Endothelial cell of umbilical vein (primary cell): ENCODE measurements around the gene SMS. TPM values are rescaled to one million over a fixed set of nuclear protein-coding genes. Genes with fewer than 3 reads are reported as not detected.

Source experiments
- BruUV-seq: library from RNA; stranded (reverse); fragments of 400-500 nt; replicated peaks from 2 replicates; lab custom pipeline; 2021; lab: Mats Ljungman, UMichigan
- CTCF ChIA-PET: fragments of 300-600, 350-600 bp; sonication (Branson Sonifier 250); formaldehyde crosslinking; loops from one replicate; lab custom pipeline; 2021; ENCODE audit warnings: antibody characterized with exemption, inconsistent platforms; lab: Charles Lee
- POLR2A ChIA-PET: fragments of 300-600, 350-600 bp; sonication (Branson Sonifier 250); formaldehyde crosslinking; loops from one replicate; lab custom pipeline; 2021; ENCODE audit warnings: antibody characterized with exemption, inconsistent platforms; lab: Charles Lee
- DNase-seq: peaks from one replicate; pipeline ENCODE4 v3.0.0-alpha.2; 2011; ENCODE audit warnings: low read depth, low spot score
- FAIRE-seq: peaks from 2 replicates; lab custom pipeline; 2011; peaks lifted over from hg19 to GRCh38; lab: Jason Lieb, UNC
- H2AFZ ChIP-seq: 2 replicates; pipeline ENCODE4 v1.6.0; 2012; ENCODE audit warnings: low read depth, low read length, control low read depth, inconsistent platforms
- H3K27ac ChIP-seq: 2 replicates; pipeline ENCODE4 v1.5.1; 2011; ENCODE audit warnings: low read depth, mild to moderate bottlenecking, control low read depth, low read length, moderate library complexity; ENCODE audit not compliant: insufficient read depth
- H3K27me3 ChIP-seq, 2 experiments: 2 replicates each; pipeline versions ENCODE4 v1.6.0 to v1.6.1; 2011; ENCODE audit warnings: low read length in 2 of 2, mixed read lengths in 1 of 2; ENCODE audit not compliant: control insufficient read depth in 2 of 2, insufficient read depth in 2 of 2
- H3K36me3 ChIP-seq, 2 experiments: 2 replicates in 1 of 2; 3 replicates in 1 of 2; pipeline ENCODE4 v1.5.1; 2011; ENCODE audit warnings: low read length in 2 of 2, mild to moderate bottlenecking in 1 of 2, moderate library complexity in 1 of 2; ENCODE audit not compliant: control insufficient read depth in 2 of 2, insufficient read depth in 2 of 2; ENCODE audit errors: extremely low read depth in 1 of 2
- H3K4me1 ChIP-seq: 3 replicates; pipeline ENCODE4 v1.5.1; 2011; ENCODE audit warnings: mild to moderate bottlenecking, low read length; ENCODE audit not compliant: control insufficient read depth, insufficient read depth; ENCODE audit errors: extremely low read depth
- H3K4me2 ChIP-seq: 2 replicates; pipeline ENCODE4 v1.6.1; 2011; ENCODE audit warnings: low read length, control low read depth, mixed read lengths; ENCODE audit not compliant: insufficient read depth
- H3K4me3 ChIP-seq, 3 experiments: fragments of 200-600 bp in 1 of 3; sonication (generic), shearing (Covaris generic) in 1 of 3; replicated peaks in 1 of 3; 2 replicates each; pipeline ENCODE4 v1.5.1; 2011 to 2016; ENCODE audit warnings: control low read depth in 3 of 3, low read length in 3 of 3, mild to moderate bottlenecking in 2 of 3, inconsistent platforms in 1 of 3, low read depth in 1 of 3, moderate library complexity in 1 of 3; ENCODE audit not compliant: insufficient read depth in 1 of 3
- H3K79me2 ChIP-seq: 2 replicates; pipeline ENCODE4 v1.6.0; 2012; ENCODE audit warnings: low read length, inconsistent platforms; ENCODE audit not compliant: control insufficient read depth, insufficient read depth
- H3K9ac ChIP-seq: replicated peaks from 2 replicates; pipeline ENCODE3; 2011; ENCODE audit warnings: low read length, control low read depth; ENCODE audit not compliant: insufficient read depth; ENCODE audit errors: extremely low read depth
- H3K9me1 ChIP-seq: replicated peaks from 3 replicates; pipeline ENCODE4 v1.6.0; 2011; ENCODE audit warnings: mild to moderate bottlenecking, low read length; ENCODE audit not compliant: control insufficient read depth, insufficient read depth; ENCODE audit errors: extremely low read depth
- H3K9me3 ChIP-seq: replicated peaks from 2 replicates; pipeline ENCODE4 v1.5.1; 2012; ENCODE audit warnings: low read length, inconsistent platforms; ENCODE audit not compliant: control insufficient read depth, insufficient read depth
- H4K20me1 ChIP-seq: replicated peaks from 2 replicates; pipeline ENCODE3; 2011; ENCODE audit warnings: mild to moderate bottlenecking, low read length; ENCODE audit not compliant: control insufficient read depth, insufficient read depth; ENCODE audit errors: extremely low read depth
- CTCF ChIP-seq, 2 donors: IDR thresholded peaks; 1 replicate in 1 of 2; 2 replicates in 1 of 2; pipeline ENCODE4 v1.5.1; 2011; ENCODE audit warnings: low read length in 2 of 2, mild to moderate bottlenecking in 2 of 2, moderate library complexity in 2 of 2, control low read depth in 1 of 2, inconsistent platforms in 1 of 2, low read depth in 1 of 2; ENCODE audit not compliant: insufficient read depth in 1 of 2; ENCODE audit errors: extremely low read depth in 1 of 2
- EZH2 ChIP-seq: IDR thresholded peaks from 2 replicates; pipeline ENCODE4 v1.6.1; 2012; ENCODE audit warnings: borderline replicate concordance, low read depth, mild to moderate bottlenecking, moderate library complexity, low read length, inconsistent platforms; ENCODE audit not compliant: severe bottlenecking
- FOS ChIP-seq: IDR thresholded peaks from 2 replicates; pipeline ENCODE4 v1.6.1; 2011; ENCODE audit warnings: mild to moderate bottlenecking, low read length, moderate library complexity, borderline replicate concordance; ENCODE audit not compliant: insufficient read depth
- GATA2 ChIP-seq: IDR thresholded peaks from 2 replicates; pipeline ENCODE4 v1.7.0; 2011; ENCODE audit warnings: low read depth, mild to moderate bottlenecking, moderate library complexity, mixed read lengths, low read length; ENCODE audit not compliant: insufficient read length, insufficient read depth
- JUN ChIP-seq: IDR thresholded peaks from 2 replicates; pipeline ENCODE4 v1.6.1; 2011; ENCODE audit warnings: borderline replicate concordance, low read depth; ENCODE audit not compliant: insufficient read length, insufficient read depth
- MYC ChIP-seq: IDR thresholded peaks from one replicate; pipeline ENCODE4 v1.6.1; 2011; ENCODE audit warnings: mild to moderate bottlenecking, low read depth, low read length
- POLR2A ChIP-seq: IDR thresholded peaks from 2 replicates; pipeline ENCODE4 v1.6.1; 2012; ENCODE audit warnings: low read depth, mild to moderate bottlenecking, control low read depth, low read length
- POLR2AphosphoS5 ChIP-seq: IDR thresholded peaks from 2 replicates; pipeline ENCODE4 v1.6.1; 2012; ENCODE audit warnings: low read depth, mild to moderate bottlenecking, control low read depth, low read length, moderate library complexity; ENCODE audit not compliant: insufficient read depth
- dilution Hi-C: fragments of 300-500 bp; cut with MboI; formaldehyde crosslinking; loops from one replicate; pipeline ENCODE4 v1.15.0; 2019; ENCODE audit warnings: low sequenced_read_pairs; ENCODE audit not compliant: extremely low pct_ligation_motif_present
- intact Hi-C: fragments of 100-400 bp; cut with micrococcal nuclease; formaldehyde crosslinking; loops from one replicate; pipeline ENCODE4 v1.10.0; 2022
- polyA plus RNA-seq, 4 experiments: library from polyadenylated mRNA; depleted of rRNA in 3 of 4; stranded (reverse) in 3 of 4; unstranded in 1 of 4; fragments of >200 nt; gene quantifications; 2 replicates each; pipeline versions ENCODE4 v1.2.1 to v1.2.3, GENCODE V29; 2011 to 2012; ENCODE audit warnings: missing spikeins in 1 of 4
- total RNA-seq: library from RNA; stranded (reverse); gene quantifications from 2 replicates; pipeline ENCODE4 v1.2.3, GENCODE V29; 2021
- TF ChIP-seq, protein P1 (sequence below): IDR thresholded peaks from 2 replicates; pipeline ENCODE4 v1.6.1; 2011; ENCODE audit not compliant: insufficient read depth, insufficient read length

The SMS gene
- total and polyA plus RNA-seq, 2 donors (not counting 3 experiments of a cell fraction or from before 2014, with no cell fraction given): 57.1 to 173 TPM

DNA sequence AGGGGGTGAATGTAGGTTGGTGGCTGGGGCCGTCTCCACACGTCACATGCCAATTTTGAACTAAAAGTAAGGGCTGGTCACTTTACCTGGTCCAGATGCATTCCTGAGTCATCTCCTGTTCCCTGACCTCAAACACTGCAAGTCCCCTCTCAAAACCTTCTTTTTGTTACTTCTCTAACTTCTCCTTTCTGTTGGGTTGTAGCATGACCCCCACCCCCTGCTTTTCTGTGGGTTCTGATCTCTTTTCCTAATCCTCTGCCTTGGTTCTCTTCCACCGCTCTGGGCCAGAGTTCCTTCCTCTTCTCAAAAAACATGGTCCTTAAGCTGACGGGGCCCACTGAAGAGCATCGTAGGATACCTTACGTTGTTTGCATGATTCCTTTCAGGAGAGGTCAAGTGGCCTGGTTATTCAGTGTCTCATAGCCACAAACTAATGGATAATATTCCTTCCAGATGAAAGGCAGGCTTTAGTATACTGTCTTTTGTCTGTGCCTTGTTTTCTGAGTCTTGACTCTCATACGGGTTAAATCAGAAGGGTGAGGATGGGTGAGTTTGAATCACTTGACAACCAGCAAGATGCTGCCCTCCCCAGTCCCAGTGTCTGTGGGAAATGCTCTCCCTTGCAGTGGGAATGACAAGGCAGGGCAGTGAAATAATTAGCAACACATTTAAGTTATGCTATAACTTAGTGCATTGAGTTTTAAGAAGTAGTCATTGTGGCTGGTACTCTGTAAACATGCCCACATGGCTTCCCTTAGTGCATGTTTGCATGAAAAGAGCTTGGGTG, 15.1 kb downstream of the SMS start:
- no TSS peak for BruUV-seq
- Histone ChIP-seq H3K27me3 (no peaks in the 10 kb centered on the region), H3K9me3 (no peaks in the 10 kb centered on the region), H3K4me3 (no peak overlapping the region), H3K4me2 (no peak overlapping the region), H3K9ac (no peak overlapping the region), H2AFZ (no peak overlapping the region), H3K9me1 (no peaks in the 10 kb centered on the region), H3K79me2 (peaks cover 98% of the 10 kb centered on the region), H3K36me3 (no peaks in the 10 kb centered on the region), H3K4me1 (peaks cover 3% of the 10 kb centered on the region), H4K20me1 (no peaks in the 10 kb centered on the region), H3K27ac (peak overlapping the region; percentile 23)
- intact Hi-C loops: no loop called here
- CTCF ChIA-PET: no interaction called here
- dilution Hi-C loops: no loop called here
- no peak for TF ChIP-seq EZH2
- TF ChIP-seq, protein P1, sequence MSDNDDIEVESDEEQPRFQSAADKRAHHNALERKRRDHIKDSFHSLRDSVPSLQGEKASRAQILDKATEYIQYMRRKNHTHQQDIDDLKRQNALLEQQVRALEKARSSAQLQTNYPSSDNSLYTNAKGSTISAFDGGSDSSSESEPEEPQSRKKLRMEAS: no peak
- POLR2A ChIA-PET: no interaction called here
- DNase-seq (no peak), FAIRE-seq (no peak)

DNA sequence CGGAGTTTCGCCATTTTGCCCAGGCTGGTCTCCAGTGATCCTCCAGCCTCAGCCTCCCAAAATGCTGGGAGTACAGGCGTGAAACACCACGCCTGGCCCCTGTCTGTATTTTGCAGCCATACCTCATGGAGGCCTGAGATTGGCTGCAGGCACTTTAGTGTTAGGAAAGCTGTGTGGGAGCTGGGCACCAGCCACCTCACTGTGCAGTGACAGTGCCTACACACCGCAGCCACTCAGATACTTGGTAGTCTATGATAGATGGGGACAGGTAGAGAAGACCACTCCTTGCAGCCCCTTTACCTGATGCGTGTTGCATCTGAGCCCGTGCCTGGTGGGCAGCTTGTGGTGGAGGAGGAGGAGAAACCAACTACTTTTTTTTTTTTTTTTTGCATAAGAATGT, 16.3 kb downstream of the SMS start:
- BruUV-seq: no TSS peak
- peaks cover 98% of the 10 kb centered on the region for H3K79me2 ChIP-seq
- no peaks in the 10 kb centered on the region for H3K27me3 ChIP-seq
- dilution Hi-C loops (no loop called here), intact Hi-C loops (no loop called here)
- no peak overlapping the region for H2AFZ ChIP-seq
- no peaks in the 10 kb centered on the region for H3K9me3 ChIP-seq
- H3K4me1 ChIP-seq: peaks cover 3% of the 10 kb centered on the region
- no peak for TF ChIP-seq POLR2A
- no peak for TF ChIP-seq JUN
- no peak for TF ChIP-seq FOS
- no peak for TF ChIP-seq EZH2
- TF ChIP-seq CTCF (IDR thresholded peaks at IDR 0.05; ENCODE audit: extremely low read depth in 1 of 2, insufficient read depth in 1 of 2, low read depth in 1 of 2, low read length in 2 of 2): no peak
- TF ChIP-seq, protein P1: no peak
- TF ChIP-seq GATA2: no peak
- no peak for TF ChIP-seq MYC
- TF ChIP-seq POLR2AphosphoS5: no peak
- H3K9me1 ChIP-seq: no peaks in the 10 kb centered on the region
- ChIA-PET POLR2A (no interaction called here), CTCF (no interaction called here)
- no peaks in the 10 kb centered on the region for H4K20me1 ChIP-seq
- no peak overlapping the region for H3K9ac ChIP-seq
- no peak overlapping the region for H3K4me3 ChIP-seq
- no peak overlapping the region for H3K27ac ChIP-seq
- H3K36me3 ChIP-seq: no peaks in the 10 kb centered on the region
- DNase-seq: no peak
- no peak for FAIRE-seq
- no peak overlapping the region for H3K4me2 ChIP-seq
